PC-9 (cell line): ENCODE results near the gene GABRB3. TPM values are rescaled to one million over a fixed set of nuclear protein-coding genes. Genes with fewer than 3 reads are reported as not detected.

ENCODE experiments used
- BruUV-seq: library from RNA; stranded (reverse); fragments of 400-500 nt; replicated peaks from 2 replicates; lab custom pipeline; 2021; lab: Mats Ljungman, UMichigan
- CTCF ChIA-PET: fragments of 300-600 bp; sonication (Branson Sonifier 250); formaldehyde crosslinking; loops from one replicate; lab custom pipeline; 2022; ENCODE audit warnings: antibody characterized with exemption; lab: Charles Lee
- POLR2A ChIA-PET: fragments of 300-600 bp; sonication (Branson Sonifier 250); formaldehyde crosslinking; loops from one replicate; lab custom pipeline; 2022; ENCODE audit warnings: antibody characterized with exemption; ENCODE audit not compliant: unreplicated experiment; lab: Charles Lee
- DNase-seq, 2 experiments: peaks; one replicate each; pipeline versions ENCODE4 v3.0.0 to v3.0.0-alpha.2; 2015 to 2022; ENCODE audit warnings: mixed read lengths in 1 of 2
- H2AFZ ChIP-seq: fragments of 200-600 bp; sonication (generic); 2 replicates; pipeline ENCODE4 v1.8.1; 2017; ENCODE audit warnings: antibody characterized with exemption
- H3F3A ChIP-seq: fragments of 200-600 bp; sonication (generic); 2 replicates; pipeline ENCODE4 v1.8.1; 2017; ENCODE audit warnings: antibody characterized with exemption, mild to moderate bottlenecking, low read depth; ENCODE audit not compliant: insufficient read depth
- H3K27ac ChIP-seq: fragments of 200-600 bp; sonication (generic); 2 replicates; pipeline ENCODE4 v1.6.1; 2016; ENCODE audit warnings: mixed run types
- H3K27me3 ChIP-seq: fragments of 200-600 bp; sonication (generic); 2 replicates; pipeline ENCODE4 v1.6.1; 2016; ENCODE audit warnings: low read depth, mixed run types; ENCODE audit not compliant: insufficient read depth
- H3K36me3 ChIP-seq: fragments of 200-600 bp; sonication (generic); 2 replicates; pipeline ENCODE4 v1.6.1; 2016; ENCODE audit warnings: low read depth, mixed run types
- H3K4me1 ChIP-seq: fragments of 200-600 bp; sonication (generic); replicated peaks from 2 replicates; pipeline ENCODE4 v1.6.1; 2016; ENCODE audit warnings: mixed run types; ENCODE audit not compliant: insufficient read depth
- H3K4me2 ChIP-seq: fragments of 200-600 bp; sonication (generic); 2 replicates; pipeline ENCODE4 v1.6.1; 2017; ENCODE audit warnings: mixed run types
- H3K4me3 ChIP-seq: fragments of 200-600 bp; sonication (generic); 2 replicates; pipeline ENCODE4 v1.6.1; 2016; ENCODE audit warnings: mixed run types
- H3K79me2 ChIP-seq: fragments of 200-600 bp; sonication (generic); 2 replicates; pipeline ENCODE4 v1.6.1; 2017; ENCODE audit warnings: low read depth, mixed run types
- H3K9me2 ChIP-seq: fragments of 200-600 bp; sonication (generic); 2 replicates; pipeline ENCODE4 v1.8.1; 2017; ENCODE audit warnings: mild to moderate bottlenecking; ENCODE audit not compliant: insufficient read depth
- H3K9me3 ChIP-seq: fragments of 200-600 bp; sonication (generic); 2 replicates; pipeline ENCODE4 v1.8.1; 2016; ENCODE audit warnings: low read depth; ENCODE audit not compliant: insufficient read depth
- H4K20me1 ChIP-seq: fragments of 200-600 bp; sonication (generic); 2 replicates; pipeline ENCODE4 v1.8.1; 2017; ENCODE audit not compliant: insufficient read depth
- EZH2 ChIP-seq: fragments of 200-600 bp; sonication (generic); IDR thresholded peaks from 2 replicates; pipeline ENCODE4 v1.8.0; 2017; ENCODE audit warnings: antibody characterized with exemption, low read depth
- intact Hi-C: fragments of 100-400 bp; cut with micrococcal nuclease; formaldehyde crosslinking; loops from one replicate; pipeline ENCODE4 v1.10.0; 2022; ENCODE audit not compliant: unreplicated experiment
- total RNA-seq: library from RNA; stranded (reverse); gene quantifications from 2 replicates; pipeline ENCODE4 v1.2.3, GENCODE V29; 2021
- TF ChIP-seq, protein P1 (sequence below): fragments of 200-600 bp; sonication (generic); conservative IDR thresholded peaks from 2 replicates; pipeline ENCODE4 v1.6.1; 2017; ENCODE audit warnings: mixed run types, antibody characterized with exemption, mild to moderate bottlenecking, moderate library complexity

Gene GABRB3
- total RNA-seq, 1 experiment from 2014 or later, result 6.3 TPM

DNA sequence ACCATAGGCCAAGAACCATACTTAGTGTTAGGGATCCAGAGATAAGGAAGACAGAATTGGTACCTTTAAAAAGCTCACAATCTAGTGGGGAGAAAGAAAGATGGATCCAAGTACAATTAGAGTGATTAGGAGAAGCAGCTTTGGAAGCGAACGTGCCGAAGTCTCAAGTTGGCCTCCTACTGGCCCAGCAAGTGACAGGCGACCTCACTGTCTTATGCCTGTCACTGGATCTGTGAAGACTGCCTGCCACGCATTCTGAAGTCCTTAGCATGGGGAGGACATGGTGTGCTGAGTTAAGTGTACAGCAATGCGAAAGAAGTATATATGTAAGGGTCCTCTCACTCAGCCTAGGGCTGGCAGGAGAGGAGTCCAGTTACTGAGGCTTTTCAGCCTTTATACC lies 141.0 kb downstream of the GABRB3 start:
- ChIA-PET POLR2A (no interaction called here), CTCF (no interaction called here)
- H3K9me3 ChIP-seq, result no peaks in the 10 kb centered on the region
- H3K4me3 ChIP-seq, result no peak overlapping the region
- TF ChIP-seq, protein P1, sequence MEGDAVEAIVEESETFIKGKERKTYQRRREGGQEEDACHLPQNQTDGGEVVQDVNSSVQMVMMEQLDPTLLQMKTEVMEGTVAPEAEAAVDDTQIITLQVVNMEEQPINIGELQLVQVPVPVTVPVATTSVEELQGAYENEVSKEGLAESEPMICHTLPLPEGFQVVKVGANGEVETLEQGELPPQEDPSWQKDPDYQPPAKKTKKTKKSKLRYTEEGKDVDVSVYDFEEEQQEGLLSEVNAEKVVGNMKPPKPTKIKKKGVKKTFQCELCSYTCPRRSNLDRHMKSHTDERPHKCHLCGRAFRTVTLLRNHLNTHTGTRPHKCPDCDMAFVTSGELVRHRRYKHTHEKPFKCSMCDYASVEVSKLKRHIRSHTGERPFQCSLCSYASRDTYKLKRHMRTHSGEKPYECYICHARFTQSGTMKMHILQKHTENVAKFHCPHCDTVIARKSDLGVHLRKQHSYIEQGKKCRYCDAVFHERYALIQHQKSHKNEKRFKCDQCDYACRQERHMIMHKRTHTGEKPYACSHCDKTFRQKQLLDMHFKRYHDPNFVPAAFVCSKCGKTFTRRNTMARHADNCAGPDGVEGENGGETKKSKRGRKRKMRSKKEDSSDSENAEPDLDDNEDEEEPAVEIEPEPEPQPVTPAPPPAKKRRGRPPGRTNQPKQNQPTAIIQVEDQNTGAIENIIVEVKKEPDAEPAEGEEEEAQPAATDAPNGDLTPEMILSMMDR, result no peak
- TF ChIP-seq EZH2, result no peak
- no peaks in the 10 kb centered on the region for H3K79me2 ChIP-seq
- H3K9me2 ChIP-seq, result no peaks in the 10 kb centered on the region
- intact Hi-C loops, result no loop called here
- peaks cover 5% of the 10 kb centered on the region; the same call in 1 of the 2 replicates for H3K27me3 ChIP-seq
- H3F3A ChIP-seq, result no peaks in the 10 kb centered on the region
- H4K20me1 ChIP-seq, result no peaks in the 10 kb centered on the region
- H3K36me3 ChIP-seq, result no peaks in the 10 kb centered on the region
- H3K4me2 ChIP-seq, result no peak overlapping the region
- H2AFZ ChIP-seq, result no peak overlapping the region
- no peak for DNase-seq
- no peaks in the 10 kb centered on the region for H3K4me1 ChIP-seq
- H3K27ac ChIP-seq, result no peak overlapping the region
- BruUV-seq, result no TSS peak

DNA sequence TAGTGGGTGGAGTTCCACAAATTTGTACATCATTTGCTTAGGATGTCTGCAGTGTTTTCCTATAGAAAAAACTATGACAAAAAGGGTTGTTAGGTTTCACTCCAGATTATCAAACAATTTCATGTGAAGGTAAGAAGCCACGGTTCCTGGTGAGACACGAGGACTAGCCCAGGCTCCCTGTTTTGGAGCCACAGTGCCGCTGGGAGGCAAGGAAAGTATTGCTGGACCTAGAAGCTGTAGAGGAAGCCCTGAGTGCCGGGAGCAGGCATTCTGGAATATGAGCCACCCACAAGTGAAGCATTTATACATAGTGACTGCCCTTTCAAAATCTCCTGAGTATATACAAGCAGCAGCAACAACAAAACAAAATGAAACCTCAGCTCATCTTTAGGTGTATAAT lies 142.0 kb downstream of the GABRB3 start:
- intact Hi-C loops, result no loop called here
- TF ChIP-seq EZH2, result no peak
- TF ChIP-seq, protein P1, result no peak
- CTCF ChIA-PET, result no interaction called here
- no peaks in the 10 kb centered on the region for H3K9me3 ChIP-seq
- POLR2A ChIA-PET, result no interaction called here
- H3K27ac ChIP-seq, result no peak overlapping the region
- peaks cover 9% of the 10 kb centered on the region; the same call in 1 of the 2 replicates for H3K27me3 ChIP-seq
- no peak for DNase-seq
- no peaks in the 10 kb centered on the region for H4K20me1 ChIP-seq
- no peaks in the 10 kb centered on the region for H3K4me1 ChIP-seq
- no peak overlapping the region for H2AFZ ChIP-seq
- H3K9me2 ChIP-seq, result no peaks in the 10 kb centered on the region
- H3K4me2 ChIP-seq, result no peak overlapping the region
- H3K36me3 ChIP-seq, result no peaks in the 10 kb centered on the region
- H3F3A ChIP-seq, result no peaks in the 10 kb centered on the region
- no peaks in the 10 kb centered on the region for H3K79me2 ChIP-seq
- H3K4me3 ChIP-seq, result no peak overlapping the region
- no TSS peak for BruUV-seq

DNA sequence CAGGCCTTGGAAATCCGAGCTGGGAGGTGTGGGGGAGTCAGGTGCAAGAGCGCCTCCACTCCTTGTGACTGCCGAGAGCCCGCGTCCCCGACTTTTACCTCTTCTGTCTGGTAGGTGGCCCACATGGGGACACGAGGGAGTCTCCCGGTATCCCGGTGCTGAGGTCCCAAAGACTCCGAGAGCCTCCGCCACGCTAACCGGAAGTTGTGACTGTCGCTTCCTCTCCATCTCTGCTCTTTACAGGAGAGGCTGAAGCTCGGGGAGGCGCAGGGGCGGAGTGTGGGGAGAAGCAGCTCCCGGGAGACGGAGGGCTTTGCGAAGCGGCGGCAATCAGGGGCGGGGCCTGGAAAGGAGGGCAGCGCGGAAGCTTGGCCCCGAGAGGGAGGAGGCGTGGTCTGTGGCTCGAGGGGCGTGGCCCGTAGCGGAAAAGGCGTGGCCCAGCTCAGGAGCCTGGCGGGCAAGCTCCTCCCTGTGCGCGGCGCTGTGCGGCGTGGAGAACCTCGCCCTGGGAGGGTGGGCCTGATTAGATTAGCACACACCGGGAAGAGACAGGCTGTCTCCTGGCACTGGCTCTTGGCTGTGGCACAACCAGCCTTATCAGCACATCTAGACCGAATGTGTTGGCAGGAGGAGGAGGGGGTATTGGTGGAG lies 143.9 kb downstream of the GABRB3 start:
- intact Hi-C loops, result no loop called here
- CTCF ChIA-PET, result no interaction called here
- H2AFZ ChIP-seq, result no peak overlapping the region
- H3K4me3 ChIP-seq, result no peak overlapping the region
- peak in 1 of 2 experiments; percentile 85 for DNase-seq
- no peaks in the 10 kb centered on the region for H4K20me1 ChIP-seq
- H3F3A ChIP-seq, result no peaks in the 10 kb centered on the region
- no TSS peak for BruUV-seq
- peaks cover 9% of the 10 kb centered on the region; the same call in 1 of the 2 replicates for H3K27me3 ChIP-seq
- POLR2A ChIA-PET, result interaction anchor here (0.5 to 0.6 kb wide), 3 partner anchors 119 to 541 kb away, joined by 3 to 7 read pairs (median 6); no protein-coding TSS in a partner anchor
- H3K4me2 ChIP-seq, result no peak overlapping the region
- H3K9me3 ChIP-seq, result no peaks in the 10 kb centered on the region
- no peaks in the 10 kb centered on the region for H3K4me1 ChIP-seq
- no peaks in the 10 kb centered on the region for H3K79me2 ChIP-seq
- no peaks in the 10 kb centered on the region for H3K36me3 ChIP-seq
- no peak overlapping the region for H3K27ac ChIP-seq
- H3K9me2 ChIP-seq, result no peaks in the 10 kb centered on the region
- no peak for TF ChIP-seq EZH2
- TF ChIP-seq, protein P1, result no peak
